Cardiac fibroblast (primary cell): ENCODE measurements around the gene MCAT.
A peak's percentile ranks its signal among the peaks of the same experiment; 100 is the strongest.

Source experiments
- DNase-seq, 2 donors: peaks; one replicate each; pipeline versions ENCODE4 v3.0.0 to v3.0.0-alpha.2; 2010; ENCODE audit warnings: low read depth in 2 of 2
- H3K4me3 ChIP-seq, 2 donors: replicated peaks in 1 of 2; 1 replicate in 1 of 2; 2 replicates in 1 of 2; pipeline ENCODE4 v1.5.1; 2011; ENCODE audit warnings: low read depth in 2 of 2, low read length in 2 of 2, mild to moderate bottlenecking in 2 of 2, moderate library complexity in 1 of 2
- CTCF ChIP-seq: IDR thresholded peaks from one replicate; pipeline ENCODE4 v1.5.1; 2011; ENCODE audit warnings: low read depth, mild to moderate bottlenecking, low read length, inconsistent platforms

MCAT gene

DNA sequence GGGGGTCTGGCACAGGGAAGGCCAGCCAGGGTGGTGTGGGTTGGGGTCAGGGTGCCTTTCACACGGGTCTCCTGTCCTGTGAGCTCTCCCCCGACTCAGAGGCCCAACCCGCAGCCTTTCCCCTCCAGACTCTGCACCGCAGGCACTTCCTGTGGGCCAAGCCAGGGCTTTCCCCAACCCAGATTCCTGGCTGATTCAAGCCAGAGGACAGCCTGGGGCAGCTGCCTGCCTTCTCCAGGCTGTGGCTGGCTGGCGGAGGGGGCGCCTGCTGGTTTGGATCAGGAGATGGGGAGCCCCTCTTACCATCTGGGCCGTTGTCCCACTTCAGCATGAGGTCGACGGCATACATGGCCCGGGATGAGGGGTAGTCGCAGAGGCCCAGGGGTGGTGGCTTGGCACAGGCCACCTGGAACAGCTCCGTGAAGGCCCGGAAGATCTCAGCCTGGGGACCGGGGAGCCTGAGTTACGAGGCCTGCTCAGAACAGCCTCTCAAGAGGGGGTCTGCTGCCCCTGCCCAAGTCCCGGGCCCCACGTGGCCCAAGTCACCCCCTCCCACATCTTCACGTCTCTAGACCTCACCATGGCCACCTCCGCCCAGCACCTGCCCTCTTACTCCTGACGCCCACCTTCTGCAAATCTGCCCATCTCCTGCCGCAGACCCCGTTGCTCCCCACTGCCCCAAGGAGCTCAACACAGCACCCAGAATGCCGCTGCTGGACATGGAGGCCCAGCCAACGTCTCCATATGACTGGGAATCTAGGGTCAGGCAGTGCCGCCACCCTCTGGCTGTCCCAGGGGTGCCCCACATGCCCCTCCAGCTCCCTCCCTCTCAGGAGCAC is 25.5 kb upstream of the MCAT start:
- H3K4me3 ChIP-seq: no peak overlapping the region
- peak; percentile 58 to 60 for DNase-seq
- no peak for TF ChIP-seq CTCF

DNA sequence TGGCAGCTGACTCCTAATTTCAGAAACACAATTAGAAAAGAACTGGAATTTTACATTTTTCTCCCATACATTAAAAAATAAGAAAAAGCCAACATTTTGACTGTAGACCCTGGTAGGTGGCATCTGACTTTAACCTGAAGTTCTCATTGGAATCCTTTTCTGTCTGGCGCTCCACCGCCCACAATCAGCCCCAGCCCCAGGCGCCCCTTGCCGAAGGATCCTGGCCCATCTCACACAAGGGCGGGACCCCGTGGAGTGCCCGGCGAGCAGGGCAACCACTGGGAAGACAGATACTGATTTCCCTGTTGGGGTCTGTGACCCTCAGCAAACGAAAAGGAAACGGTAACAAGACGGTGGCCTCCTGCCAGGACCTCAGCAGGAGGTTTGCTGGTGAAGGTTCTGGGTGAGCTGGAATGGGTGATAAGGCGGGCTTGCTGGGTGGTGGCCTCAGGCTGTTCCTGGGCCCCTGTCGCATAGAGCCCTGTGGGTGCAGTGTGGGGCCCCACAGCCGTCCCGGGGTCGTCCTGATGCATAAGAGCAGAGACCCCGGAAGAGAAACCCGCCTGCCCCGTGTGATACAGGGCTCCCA is 23.9 kb upstream of the MCAT start:
- no peak for DNase-seq
- no peak for TF ChIP-seq CTCF
- no peak overlapping the region for H3K4me3 ChIP-seq

DNA sequence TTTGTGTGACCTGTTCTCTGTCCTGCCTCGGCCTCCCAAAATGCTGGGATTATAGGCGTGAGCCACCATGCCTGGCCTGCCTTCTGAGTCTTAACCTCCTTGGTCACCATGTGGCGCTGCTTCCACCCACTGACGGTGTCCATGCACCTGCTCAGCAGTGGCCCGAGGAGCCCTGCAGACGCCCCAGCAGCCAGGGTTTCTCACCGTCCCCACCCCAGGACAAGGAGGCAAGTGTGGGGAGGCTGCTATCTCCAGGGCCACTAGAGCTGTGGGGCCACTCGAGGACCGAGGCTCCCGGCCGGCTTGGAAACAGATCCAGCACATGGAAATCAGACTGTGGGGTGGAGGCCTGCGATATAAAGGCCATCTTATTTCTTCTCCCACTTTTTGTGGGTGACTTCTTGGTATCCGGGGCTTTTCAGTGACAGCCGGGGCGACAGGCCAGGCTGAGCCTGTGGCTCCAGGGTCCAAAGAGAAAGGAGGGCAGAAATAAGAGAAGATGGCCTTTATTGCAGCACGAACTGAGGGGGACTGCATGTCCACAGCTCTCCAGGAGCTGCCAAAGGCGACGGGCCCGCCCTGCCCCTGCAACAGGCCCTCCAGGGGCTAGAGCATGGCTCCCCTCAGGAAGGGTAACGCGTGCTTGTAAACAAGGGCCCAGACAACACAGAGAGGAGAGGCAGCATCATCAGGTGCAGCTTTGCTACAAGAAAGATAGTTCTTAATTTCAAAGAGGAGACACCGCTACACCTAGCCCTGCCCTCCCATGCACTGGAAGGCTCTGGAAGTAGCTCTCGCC is 23.1 kb upstream of the MCAT start:
- H3K4me3 ChIP-seq: no peak overlapping the region
- no peak for DNase-seq
- no peak for TF ChIP-seq CTCF

- H3K4me3 ChIP-seq: no peak overlapping the region
- TF ChIP-seq CTCF: no peak
- DNase-seq: no peak
These were observed 21.4 kb upstream of the MCAT start for GRCh38 chr22:43164636-43165035.

- no peak overlapping the region for H3K4me3 ChIP-seq
- TF ChIP-seq CTCF: no peak
- no peak for DNase-seq
These were observed 20.1 kb upstream of the MCAT start for GRCh38 chr22:43163241-43163795.

- TF ChIP-seq CTCF: no peak
- no peak for DNase-seq
- H3K4me3 ChIP-seq: no peak overlapping the region
These were observed 19.4 kb upstream of the MCAT start for GRCh38 chr22:43162412-43163150.
